HG03103 (cell line): ENCODE data around the gene ITGA6.

Experiments used
- ATAC-seq: cut with Tn5 transposase; IDR thresholded peaks from one replicate; pipeline ENCODE4 v1.9.1; 2021; ENCODE audit warnings: low read depth; ENCODE audit not compliant: unreplicated experiment

Gene ITGA6

DNA sequence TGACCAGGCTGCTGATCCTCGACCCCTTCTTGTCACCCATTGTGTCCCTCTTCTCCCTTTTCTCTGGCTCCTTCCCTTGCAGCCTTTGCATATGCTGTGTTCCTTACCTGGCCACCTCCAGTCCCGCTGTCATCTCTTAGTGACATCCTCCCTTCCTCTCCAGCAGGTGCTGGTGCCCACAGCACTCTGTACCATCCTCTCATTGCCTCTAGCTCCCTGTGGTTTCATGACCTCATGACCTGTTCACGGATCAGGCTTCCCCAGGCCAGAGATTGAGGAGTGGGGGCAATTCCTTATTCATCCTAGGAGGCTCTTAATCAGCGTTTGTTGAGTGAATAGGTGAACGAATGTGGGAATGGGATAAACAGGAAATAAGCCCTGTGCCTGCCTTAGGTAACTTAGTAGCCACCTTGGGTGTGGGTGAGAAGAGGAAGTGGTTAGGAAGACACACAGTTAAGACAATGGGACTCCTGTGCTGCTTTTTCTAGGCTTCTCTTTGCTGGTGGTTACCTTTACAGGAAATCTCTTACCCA, 35.5 kb downstream of the ITGA6 start:
- ATAC-seq = no peak

DNA sequence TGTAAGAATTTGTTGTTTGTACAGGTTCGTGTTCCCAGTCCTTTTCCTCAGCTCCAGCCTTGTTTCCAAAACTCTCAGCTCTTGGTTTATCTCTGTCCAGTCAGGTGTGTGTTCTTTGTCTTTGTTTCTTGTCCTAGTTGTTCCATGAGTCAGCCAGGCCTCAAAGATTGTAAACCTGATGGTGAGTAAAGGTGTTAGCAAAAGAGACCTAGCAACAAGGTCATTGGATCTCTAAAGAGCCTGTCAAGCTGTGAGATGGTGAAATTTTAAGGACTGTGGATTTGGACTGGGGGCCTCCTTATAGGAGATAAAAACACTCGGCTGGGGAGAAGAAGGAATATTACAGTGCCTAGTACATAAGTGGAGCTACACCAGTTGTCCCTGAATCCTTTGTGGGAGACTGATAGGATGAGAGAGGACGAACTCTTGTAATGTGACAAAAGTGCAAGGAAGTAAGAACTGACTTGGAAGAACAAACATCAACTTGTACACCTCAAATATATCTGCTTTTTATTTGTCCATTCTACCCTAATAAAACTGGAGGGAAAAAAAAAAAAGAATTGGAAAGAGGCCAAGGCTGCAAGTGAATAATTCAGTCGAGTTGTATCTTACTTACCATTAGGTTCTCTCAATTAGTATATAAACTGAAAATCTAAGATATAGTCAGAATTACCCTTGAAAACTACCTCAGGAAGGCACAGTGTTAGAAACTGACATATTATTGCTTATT, 37.2 kb downstream of the ITGA6 start:
- no peak for ATAC-seq

DNA sequence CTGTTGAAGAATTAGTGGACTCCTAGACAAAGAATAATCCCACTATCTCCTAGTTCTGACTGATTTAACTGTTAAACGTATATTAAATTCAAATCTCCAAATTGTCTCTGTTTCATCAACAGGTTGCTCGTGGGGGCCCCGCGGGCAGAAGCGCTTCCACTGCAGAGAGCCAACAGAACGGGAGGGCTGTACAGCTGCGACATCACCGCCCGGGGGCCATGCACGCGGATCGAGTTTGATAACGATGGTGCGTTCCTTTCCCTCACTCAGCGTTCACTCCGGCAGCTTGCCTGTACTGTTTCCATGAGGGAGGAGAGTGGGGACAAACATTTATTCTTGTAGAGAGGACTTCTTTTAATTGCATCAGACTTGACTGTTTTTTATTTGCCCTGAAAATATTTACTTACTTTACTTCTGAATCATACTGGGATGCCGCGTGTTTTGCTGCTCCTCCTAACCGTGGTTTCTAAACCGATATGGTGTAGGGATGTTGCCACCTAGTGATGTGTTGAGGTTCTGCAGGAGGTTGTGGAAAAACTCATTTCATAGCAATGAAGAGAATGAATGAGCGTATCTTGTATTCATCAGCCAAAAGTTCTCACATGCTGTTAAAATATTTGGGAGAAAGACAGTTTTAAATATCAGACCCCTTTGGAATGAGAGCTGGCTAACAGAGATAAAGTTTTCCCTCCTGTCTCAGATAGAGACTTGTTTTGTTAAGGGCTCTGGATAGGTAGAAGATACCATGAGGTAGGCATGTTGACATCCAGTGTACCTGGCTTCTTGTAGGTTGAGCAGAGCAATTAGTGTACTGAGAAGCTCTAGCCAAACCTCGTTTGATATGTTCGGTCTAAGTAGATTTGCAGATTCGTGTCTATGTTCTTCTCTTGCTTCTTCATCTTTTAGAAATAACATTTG, 38.3 kb downstream of the ITGA6 start:
- no peak for ATAC-seq

GRCh38 chr2:172467382-172467781, 40.0 kb downstream of the ITGA6 start:
- ATAC-seq = no peak

DNA sequence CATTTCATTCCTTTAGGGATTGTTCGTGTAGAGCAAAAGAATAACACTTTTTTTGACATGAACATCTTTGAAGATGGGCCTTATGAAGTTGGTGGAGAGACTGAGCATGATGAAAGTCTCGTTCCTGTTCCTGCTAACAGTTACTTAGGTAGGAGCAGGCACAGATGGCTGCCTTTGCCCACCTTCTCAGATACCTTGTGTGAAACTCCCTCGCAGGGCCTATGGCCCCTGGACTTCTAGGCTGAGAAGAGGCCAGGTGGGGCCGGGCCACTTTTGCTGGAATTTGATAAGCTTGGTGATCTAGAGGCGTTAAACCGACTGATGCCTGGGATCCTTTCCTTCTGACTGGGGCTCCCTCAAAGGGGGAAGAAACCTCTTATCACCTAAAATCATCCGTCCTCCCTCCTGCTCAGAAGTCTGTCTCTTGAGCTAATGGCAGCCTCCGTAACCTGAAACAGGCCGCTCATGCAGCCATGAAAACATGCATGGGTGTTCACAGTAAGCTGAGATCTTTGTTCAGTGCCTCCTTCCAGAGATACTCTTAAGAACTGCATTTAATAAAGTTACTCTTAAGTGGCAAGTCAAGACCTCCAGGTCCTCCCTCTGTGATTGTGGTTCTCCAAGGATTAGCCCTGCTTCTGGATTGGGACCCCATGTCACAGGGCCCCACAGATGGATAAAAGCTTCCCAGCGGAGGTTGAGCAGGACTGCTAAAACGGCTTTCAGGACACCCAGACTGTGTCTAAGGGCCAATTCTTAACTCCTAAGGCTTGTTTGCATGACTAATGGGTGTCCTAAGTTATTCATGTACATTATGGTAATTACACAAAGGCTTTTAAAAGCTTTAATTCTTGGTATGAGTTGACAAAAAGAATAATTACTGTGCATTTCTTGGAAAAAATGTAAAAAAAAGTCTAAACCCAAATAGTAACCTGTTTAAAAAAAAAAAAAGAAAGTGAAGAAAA, 43.9 kb downstream of the ITGA6 start:
- no peak for ATAC-seq

GRCh38 chr2:172472446-172473033, 45.2 kb downstream of the ITGA6 start:
- no peak for ATAC-seq

DNA sequence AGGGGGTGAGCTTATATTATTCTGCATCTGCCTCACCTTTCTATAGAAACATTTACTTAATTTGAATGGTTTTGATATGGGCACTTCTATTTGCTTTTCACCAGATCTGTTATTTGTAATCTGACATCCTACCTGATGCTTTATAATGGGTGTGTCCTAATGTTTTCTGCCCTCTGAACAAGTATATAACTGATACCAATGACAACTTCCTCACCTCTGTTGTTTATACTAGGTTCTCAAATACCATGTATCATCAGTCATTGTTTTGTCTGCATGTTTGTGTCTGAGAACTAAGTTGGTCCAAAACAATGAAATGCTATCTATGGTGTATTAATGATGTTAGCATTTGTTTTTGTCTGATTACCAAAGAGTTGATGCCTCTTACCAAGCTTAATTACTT, 45.8 kb downstream of the ITGA6 start:
- ATAC-seq = no peak

DNA sequence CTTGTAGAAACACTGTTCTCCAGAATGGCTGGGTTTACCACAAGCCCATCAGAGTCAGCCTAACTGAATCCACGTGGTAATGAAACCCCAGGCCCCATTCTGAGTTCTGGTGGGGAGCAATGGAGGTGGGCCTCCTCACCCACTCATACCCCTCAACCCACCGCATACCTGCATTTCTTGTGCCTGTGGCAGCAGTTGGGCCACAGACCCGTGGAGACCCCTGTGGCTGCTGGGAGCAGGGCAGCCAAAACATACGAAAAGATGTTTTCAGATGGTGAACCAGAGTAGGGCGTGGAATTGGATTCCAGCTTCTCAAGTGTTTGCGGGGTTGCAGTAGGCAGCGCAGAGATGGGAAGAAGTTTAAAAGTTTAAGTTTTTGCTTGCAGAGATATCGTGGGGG, 51.0 kb downstream of the ITGA6 start:
- no peak for ATAC-seq

- no peak for ATAC-seq
Observed at GRCh38 chr2:172480301-172481218, 53.2 kb downstream of the ITGA6 start.

DNA sequence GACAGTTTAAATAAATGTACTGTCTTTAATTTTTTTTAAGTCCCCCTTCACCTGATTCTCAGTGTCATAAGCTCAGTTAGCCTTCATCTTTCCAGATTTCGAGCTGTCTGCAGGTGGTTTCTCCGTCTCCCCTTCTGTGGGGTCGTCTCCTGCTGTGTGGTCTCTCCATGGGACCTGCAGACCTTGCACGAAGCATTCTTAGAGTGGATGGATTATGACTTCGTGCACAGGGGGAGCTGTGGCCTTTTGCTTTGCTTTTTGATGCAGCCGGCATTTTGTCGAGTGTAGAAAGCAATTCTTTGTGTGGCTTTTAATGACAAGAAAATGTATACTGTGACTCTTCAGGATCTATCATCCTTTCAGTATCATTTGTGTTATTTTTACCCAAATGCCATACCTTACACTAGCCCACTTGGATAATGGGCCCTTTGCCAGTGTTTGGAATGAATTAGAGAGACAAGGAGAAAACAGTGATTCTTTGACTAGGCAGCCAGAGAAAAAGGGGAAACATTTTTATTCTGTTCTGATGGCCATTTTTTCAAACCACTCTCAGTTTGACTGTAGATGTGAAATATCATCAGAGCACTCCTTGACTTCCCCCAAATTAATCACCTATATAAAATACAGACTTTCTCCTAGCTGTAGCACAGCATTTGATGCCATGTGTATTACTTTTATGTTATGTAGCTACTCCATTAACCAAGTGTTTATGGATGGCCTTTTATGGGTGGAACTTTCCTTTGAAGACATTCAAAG, 54.3 kb downstream of the ITGA6 start:
- no peak for ATAC-seq

GRCh38 chr2:172484253-172484652, 56.9 kb downstream of the ITGA6 start:
- ATAC-seq = no peak

- ATAC-seq = no peak
Observed at GRCh38 chr2:172484706-172485105, 57.3 kb downstream of the ITGA6 start.

- no peak for ATAC-seq
Observed at GRCh38 chr2:172488556-172488955, 61.2 kb downstream of the ITGA6 start.

DNA sequence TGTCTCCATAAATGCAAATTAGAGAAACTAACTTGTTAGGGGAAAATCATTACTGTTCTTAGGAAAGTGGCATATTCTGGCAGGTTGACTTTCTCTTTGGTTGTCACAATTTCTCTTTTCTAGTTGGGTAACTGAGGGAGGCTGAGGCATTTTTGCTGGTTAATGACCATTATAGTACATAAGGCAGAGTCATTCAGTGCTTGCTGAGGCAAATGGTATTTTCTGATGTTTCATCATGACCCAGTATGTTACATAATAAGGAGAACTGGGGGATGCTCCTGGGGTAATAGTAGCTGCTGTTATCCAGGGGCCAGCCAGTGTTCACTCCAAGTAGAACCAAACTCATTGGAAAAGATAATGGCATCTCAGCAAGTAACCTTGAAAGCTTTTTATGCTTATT, 62.3 kb downstream of the ITGA6 start:
- ATAC-seq = no peak

DNA sequence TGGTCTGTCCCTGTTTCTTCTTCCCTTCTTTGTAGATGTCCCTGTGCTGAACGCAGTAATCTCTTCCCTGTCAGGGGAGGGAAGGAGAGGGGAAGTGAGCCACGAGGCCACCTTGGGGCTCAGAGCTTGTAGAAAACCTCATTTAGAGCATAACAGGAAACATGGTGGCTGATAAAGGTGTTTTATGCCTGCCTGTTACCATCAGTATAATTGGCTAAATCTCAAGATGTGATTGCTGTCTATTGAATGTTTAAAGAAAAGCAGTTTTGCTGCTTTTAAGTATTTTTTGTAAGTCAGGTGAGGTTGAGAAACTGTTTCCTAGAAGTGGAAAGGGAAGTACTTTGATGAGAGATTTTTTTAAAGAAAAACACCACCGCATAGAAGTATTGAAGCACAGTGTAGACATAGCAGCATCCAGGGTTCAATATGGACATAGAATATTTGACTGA, 68.8 kb downstream of the ITGA6 start:
- ATAC-seq = no peak

GRCh38 chr2:172507199-172507598, 79.8 kb downstream of the ITGA6 start:
- ATAC-seq = no peak

DNA sequence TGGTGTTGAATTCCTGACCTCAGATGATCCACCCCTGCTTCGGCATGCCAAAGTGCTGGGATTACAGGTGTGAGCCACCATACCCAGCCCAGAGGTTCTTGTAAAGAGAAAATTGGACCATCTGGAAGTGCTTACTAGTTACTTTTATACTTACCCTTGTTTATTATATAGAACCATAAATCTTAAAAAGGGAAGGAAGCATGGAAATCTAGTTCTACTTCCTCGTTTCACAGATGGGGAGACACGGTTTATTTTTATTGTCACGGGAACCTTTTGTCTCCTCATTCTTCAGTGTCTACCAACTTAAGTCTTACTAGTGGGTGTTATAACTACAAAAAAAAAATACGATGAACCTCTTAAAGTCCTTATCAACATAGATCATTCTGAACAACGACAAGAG, 82.7 kb downstream of the ITGA6 start:
- ATAC-seq = no peak

- no peak for ATAC-seq
Observed at GRCh38 chr2:172510548-172510947, 83.2 kb downstream of the ITGA6 start.
